Measurements from ENCODE around the gene RSPH9.

The RSPH9 gene

DNA sequence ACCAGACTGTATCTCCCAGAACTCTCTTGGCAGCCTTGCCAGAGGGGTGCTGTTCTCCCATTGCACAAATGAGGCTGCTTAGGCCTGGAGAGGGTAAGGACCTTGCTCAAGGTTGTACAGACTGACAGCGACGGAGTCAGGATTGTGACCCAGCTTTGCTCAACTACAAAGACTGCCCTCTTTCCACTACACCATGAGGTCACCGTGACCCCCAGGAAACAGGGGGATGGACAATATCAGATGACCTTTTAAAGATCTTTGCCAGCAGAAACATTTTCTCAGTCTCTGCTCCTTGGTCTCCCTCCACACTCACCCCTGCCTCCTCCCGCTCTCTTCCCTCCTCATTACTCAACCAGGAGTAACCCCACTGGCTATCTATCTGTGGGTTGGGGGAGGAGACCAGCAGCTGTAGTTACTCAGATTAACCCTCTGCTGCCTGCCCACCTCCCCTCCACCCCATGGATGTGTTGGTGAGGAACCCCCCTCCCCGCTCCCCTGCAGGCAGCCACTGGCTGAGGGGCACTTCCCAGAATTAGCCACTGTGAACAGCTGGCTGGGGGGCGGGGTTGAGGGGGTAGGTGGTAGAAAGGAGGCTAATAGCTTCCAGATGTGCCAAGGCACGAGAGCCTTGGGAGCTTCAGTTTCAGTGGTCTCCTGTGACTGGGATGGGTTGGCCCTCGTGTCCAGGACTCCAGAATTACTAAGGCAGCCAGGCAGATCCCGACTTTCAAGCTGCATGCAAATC, 69.6 kb downstream of the RSPH9 start:
- no peak for DNase-seq

DNA sequence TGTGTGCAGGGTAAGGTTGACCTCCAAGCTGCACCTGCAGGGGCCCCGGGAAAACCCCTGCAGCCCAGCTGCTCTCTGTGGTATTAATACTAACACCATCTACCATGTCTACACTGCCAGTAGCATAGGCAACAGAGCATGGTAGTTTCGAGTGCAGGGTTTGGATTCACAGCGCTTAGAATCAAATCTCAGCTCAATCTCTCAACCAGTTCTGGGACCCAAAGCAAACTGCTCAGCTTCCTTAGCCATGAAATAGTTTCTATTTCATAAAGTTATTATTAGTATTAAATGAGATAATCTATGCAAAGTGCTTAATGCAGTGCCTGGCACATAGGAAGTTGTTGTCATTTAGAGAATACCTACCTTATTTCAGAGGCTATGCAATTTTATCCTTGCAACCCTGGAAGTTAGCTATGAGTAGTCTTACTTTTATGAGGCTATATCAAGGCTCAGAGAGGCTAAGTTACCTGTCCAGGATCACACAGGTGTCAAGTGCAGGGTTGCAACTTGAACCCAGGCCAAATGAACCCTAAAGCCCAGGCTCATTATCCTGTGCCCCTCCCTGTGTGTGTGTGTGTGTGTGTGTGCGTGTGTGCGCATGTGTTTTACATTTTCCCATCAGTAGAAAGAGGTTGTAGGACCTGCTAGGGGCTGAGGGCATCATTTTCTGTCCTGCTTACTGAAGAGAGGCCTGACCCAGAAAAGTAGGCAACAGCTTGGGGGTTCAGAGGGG, 70.4 kb downstream of the RSPH9 start:
- DNase-seq = no peak

DNA sequence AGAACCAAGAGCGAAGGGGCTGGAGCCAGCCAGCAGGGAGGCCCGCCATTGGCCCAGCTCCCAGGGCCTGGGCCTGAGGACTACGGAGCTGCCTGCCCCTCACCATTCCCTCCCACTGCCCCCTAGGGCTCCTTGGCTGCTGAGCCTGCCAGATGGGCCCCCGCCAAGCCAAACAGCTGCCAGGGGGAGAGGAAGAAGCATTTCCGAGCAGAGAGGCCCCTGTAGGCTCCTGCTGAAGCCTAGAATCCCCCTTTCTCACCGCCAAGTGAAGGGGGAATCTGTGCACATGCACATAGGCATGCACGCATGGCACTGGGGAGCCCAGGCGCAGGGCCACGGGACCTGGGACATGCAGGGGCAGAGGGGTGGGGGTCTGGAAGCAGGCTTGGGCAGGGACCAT, 71.3 kb downstream of the RSPH9 start:
- DNase-seq = no peak

DNA sequence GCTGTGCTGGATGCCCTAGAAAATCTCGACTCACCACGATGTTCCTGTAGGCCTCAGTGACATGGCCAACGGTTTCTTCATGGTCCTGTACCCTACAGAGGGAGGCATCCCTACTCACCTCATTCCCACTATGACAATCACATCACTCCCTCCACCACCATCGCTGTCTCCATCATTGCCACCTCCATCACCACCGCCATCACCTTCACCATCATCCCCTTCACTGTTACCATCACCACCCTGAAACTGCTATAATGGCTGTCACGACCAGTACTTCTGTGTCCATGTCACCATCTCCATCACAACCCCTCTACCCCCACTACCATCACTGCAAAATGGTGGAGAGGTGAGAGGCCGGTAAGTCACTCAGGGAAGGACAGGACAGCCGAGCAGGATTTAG, 72.6 kb downstream of the RSPH9 start:
- DNase-seq = no peak

DNA sequence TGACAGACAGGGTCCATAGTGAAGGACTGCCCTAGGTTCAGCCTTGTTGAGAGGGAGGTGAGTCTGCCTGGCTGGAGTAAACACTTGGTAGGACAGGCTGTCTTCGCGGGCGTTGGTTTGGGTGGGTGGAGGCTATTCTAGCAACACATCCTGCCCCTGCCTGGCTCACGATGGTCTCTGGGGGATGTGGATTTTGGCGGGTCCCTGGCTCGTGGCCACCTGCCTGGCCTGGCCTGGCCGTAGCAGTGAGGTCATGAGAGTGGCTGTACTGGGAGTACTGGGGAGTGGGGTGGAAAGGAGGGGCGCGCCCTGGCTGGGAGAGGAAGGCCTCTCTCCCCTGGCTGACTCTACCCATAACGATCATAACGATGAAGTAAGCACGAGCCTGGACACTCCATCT, 73.0 kb downstream of the RSPH9 start:
- DNase-seq = no peak

DNA sequence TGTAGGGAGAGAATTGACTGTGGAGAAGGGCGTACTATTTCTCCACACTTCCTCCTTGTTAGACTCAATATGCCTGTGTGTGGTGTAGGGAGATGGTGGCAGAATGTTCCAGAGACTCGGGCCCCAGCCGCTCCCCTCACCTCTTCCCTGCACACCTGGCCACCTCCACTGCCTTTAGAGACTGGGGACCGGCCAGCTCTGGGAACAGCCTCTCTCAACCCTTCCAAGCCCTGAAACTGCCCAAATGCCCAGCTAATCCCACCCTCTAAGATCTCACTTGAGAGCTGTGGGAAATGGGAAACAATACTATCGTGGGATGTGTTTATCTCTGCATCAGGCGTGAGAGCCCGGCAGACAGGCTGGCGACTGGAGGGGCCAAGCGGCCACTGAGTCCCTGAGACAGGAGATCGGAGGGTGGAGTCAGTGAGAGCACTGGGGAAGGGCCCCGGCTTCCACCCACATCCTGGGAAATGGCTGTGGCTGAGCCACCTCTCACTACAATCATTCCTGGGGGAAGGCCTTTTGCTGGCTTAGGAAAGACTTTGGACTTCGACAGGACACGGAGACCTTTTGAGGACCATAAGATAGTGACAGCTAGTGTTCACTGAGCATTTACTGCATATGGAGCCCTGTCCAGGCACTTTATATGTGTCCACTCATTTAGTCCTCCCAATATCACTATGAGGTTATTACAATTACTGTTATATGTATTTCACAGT, 73.7 kb downstream of the RSPH9 start:
- no peak for DNase-seq

DNA sequence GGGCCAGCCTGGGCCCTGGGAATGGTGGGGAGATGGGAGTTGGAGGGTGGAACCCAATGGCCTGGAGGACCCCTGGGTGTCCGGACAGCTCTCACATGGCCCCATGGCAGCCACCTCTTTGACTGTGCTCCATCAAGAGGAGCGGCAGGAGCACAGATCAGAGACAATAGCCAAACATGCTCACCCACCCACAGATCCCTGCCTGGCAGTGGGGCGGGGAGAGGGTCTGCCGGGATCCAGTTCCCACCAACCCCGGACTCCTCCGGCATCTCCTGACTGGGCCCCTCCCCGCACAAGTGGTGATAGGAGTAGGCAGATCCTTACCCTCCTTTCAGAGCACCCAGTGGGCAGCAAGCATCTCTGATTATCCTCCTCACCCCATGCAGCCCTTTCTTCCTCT, 74.7 kb downstream of the RSPH9 start:
- no peak for DNase-seq

DNA sequence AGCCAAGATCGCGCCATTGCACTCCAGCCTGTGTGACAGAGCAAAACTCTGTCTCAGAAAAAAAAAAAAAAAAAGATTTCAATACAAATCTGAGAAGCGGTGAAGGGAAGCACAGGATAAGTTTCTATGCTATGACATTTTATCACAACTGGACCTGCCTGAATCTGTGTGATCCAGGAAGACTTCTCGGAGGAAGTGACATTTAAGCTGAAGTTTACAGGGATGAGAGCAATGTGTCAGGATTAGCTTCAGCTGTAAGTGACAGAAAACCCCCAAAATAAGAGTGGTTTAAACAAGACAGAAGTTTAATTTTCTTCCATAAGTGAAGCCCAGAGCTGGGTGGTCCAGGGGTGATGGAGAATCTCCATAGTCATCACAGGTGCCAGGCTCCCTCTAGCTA, 76.2 kb downstream of the RSPH9 start:
- DNase-seq = no peak

Data from NCI-H2171 (cell line).